Stomach (tissue), 9 donors: ENCODE data around the gene TJP2. TPM values are rescaled to one million over a fixed set of nuclear protein-coding genes. Genes with fewer than 3 reads are reported as not detected.

Source experiments
- DNase-seq, 2 donors: peaks; one replicate each; pipeline versions ENCODE4 v3.0.0 to v3.0.0-alpha.2; 2013 to 2019
- H3K27ac ChIP-seq, 5 donors: fragments of 200-600 bp in 4 of 5; sonication (generic) in 4 of 5; one replicate each; pipeline ENCODE4 v1.5.1; 2013 to 2019; ENCODE audit warnings: mild to moderate bottlenecking in 1 of 5, moderate library complexity in 1 of 5
- H3K27me3 ChIP-seq, 3 donors: fragments of 200-600 bp; sonication (generic); one replicate each; pipeline ENCODE4 v1.5.1; 2017 to 2019; ENCODE audit warnings: mixed run types in 1 of 3
- H3K36me3 ChIP-seq, 4 donors: fragments of 200-600 bp; sonication (generic); 1 replicate in 3 of 4; 2 replicates in 1 of 4; pipeline ENCODE4 v1.5.1; 2016 to 2019
- H3K4me1 ChIP-seq, 4 donors: fragments of 200-600 bp; sonication (generic); one replicate each; pipeline ENCODE4 v1.5.1; 2016 to 2019
- H3K4me3 ChIP-seq, 4 donors: fragments of 200-600 bp; sonication (generic) in 3 of 4; one replicate each; pipeline ENCODE4 v1.5.1; 2016 to 2019; ENCODE audit warnings: mild to moderate bottlenecking in 1 of 4
- H3K9me3 ChIP-seq, 4 donors: fragments of 200-600 bp; sonication (generic); one replicate each; pipeline ENCODE4 v1.5.1; 2016 to 2019
- EP300 ChIP-seq: sonication (generic); formaldehyde crosslinking; IDR thresholded peaks from one replicate; pipeline ENCODE4 v1.6.1; 2017; ENCODE audit warnings: antibody characterized with exemption
- POLR2A ChIP-seq, 4 donors: fragments of 450-650 bp; IDR thresholded peaks; one replicate each; pipeline ENCODE4 v1.6.1; 2016; ENCODE audit warnings: antibody characterized with exemption in 4 of 4, control low read depth in 2 of 4, mild to moderate bottlenecking in 1 of 4, moderate library complexity in 1 of 4
- POLR2AphosphoS5 ChIP-seq, 3 donors: sonication (generic); formaldehyde crosslinking; IDR thresholded peaks; one replicate each; pipeline ENCODE4 v1.6.1; 2016; ENCODE audit warnings: antibody characterized with exemption in 3 of 3
- WGBS, 5 donors: extraction: QIAGEN DNeasy Blood & Tissue Kit in 3 of 5; methylation state at CpG; one replicate each; pipeline versions ENCODE4 v1.1.5 to v1.1.7; 2013 to 2018; 5-methylcytosine and 5-hydroxymethylcytosine counted together
- intact Hi-C: fragments of 100-400 bp; cut with DNase I; formaldehyde crosslinking; loops from one replicate; pipeline ENCODE4 v1.15.1; 2023; ENCODE audit warnings: low total_unique reads
- polyA plus RNA-seq, 3 donors: library from polyadenylated mRNA; stranded (reverse); fragments of 200-250 nt; gene quantifications; one replicate each; pipeline ENCODE4 v1.2.3, GENCODE V29; 2013
- total RNA-seq, 5 donors: library from RNA; depleted of rRNA; stranded (reverse); fragments of >200 nt; gene quantifications; one replicate each; pipeline versions ENCODE4 v1.1.0 to v1.2.3, GENCODE V29; 2014 to 2016
- TF ChIP-seq, protein P1 (sequence below), 7 experiments: fragments of 450-650 bp in 4 of 7; fragments of 200-600 bp in 3 of 7; sonication (generic) in 3 of 7; IDR thresholded peaks; one replicate each; pipeline ENCODE4 v1.5.1; 2016 to 2019; ENCODE audit warnings: antibody characterized with exemption in 7 of 7, control low read depth in 2 of 7, mild to moderate bottlenecking in 1 of 7
- donor health status: healthy with polysubstance abuse.
- donor health status: Bipolar disorder and iron deficiency.
- donor health status: healthy.

Gene TJP2
- total and polyA plus RNA-seq, 8 donors, result 28.6 to 371 (median 150) TPM

DNA sequence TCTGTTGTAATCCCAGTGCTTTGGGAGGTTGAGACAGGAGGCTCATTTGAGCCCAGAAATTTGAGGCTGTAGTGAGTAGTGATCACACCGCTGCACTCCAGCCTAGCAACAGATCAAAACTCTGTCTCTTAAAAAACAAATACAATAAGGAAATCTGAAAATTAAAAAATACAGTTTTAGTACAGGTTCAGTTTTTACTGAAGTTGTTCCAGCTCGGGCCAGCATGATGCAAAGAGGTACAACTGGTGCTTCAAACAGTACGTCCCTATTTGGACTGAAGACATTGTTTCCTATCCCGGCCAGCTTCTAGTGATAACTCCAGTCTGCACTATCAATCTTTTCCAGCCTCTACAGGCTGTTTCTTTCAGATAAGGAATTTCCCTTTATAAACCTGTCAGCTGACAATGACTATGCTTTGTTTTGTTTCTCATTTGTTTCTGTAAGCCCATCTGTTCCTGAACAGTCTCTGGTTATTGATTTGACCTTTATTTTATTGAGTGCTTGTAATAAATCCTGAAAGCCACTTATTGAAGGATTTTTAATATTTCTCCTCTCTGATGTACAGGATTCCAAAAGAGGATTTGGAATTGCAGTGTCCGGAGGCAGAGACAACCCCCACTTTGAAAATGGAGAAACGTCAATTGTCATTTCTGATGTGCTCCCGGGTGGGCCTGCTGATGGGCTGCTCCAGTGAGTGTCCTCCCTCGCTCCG, 41.9 kb downstream of the TJP2 start:
- TF ChIP-seq, protein P1, sequence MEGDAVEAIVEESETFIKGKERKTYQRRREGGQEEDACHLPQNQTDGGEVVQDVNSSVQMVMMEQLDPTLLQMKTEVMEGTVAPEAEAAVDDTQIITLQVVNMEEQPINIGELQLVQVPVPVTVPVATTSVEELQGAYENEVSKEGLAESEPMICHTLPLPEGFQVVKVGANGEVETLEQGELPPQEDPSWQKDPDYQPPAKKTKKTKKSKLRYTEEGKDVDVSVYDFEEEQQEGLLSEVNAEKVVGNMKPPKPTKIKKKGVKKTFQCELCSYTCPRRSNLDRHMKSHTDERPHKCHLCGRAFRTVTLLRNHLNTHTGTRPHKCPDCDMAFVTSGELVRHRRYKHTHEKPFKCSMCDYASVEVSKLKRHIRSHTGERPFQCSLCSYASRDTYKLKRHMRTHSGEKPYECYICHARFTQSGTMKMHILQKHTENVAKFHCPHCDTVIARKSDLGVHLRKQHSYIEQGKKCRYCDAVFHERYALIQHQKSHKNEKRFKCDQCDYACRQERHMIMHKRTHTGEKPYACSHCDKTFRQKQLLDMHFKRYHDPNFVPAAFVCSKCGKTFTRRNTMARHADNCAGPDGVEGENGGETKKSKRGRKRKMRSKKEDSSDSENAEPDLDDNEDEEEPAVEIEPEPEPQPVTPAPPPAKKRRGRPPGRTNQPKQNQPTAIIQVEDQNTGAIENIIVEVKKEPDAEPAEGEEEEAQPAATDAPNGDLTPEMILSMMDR (IDR thresholded peaks at IDR 0.05), result no peak
- no peak for TF ChIP-seq EP300
- no peak for TF ChIP-seq POLR2AphosphoS5 (IDR thresholded peaks at IDR 0.05)
- no peak for TF ChIP-seq POLR2A (IDR thresholded peaks at IDR 0.05)
- Histone ChIP-seq H3K36me3 (peaks cover 16 to 54% (median 44%) of the 10 kb centered on the region in 4 donors), H3K4me1 (peaks cover 12 to 45% (median 13%) of the 10 kb centered on the region in 4 donors), H3K27me3 (no peaks in the 10 kb centered on the region), H3K9me3 (no peaks in the 10 kb centered on the region), H3K27ac (no peak overlapping the region), H3K4me3 (no peak overlapping the region)
- DNase-seq, result no peak
- 72 to 81% (median 74%) methylated on average over 9 of the region's 9 CpGs for WGBS, 5 donors
- intact Hi-C loops, result no loop called here

DNA sequence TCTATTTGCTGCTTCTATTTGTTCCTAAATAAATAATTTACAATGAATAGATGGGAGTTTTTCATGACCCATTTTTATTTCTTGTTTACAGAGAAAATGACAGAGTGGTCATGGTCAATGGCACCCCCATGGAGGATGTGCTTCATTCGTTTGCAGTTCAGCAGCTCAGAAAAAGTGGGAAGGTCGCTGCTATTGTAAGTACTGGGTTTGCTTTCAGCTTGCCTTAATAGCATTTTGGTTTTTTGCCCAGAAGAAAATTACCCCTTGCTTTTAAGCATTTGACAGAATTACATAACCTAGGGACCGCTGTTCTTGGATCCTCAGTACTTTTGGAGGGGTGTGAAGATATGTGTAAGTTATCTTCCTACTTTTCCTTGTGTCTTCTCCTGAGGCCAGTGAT, 44.1 kb downstream of the TJP2 start:
- no peak for DNase-seq
- WGBS, 5 donors, result 77 to 89% (median 87%) methylated on average over 3 of the region's 3 CpGs
- H3K36me3 ChIP-seq, result peaks cover 23 to 73% (median 66%) of the 10 kb centered on the region in 4 donors
- H3K4me3 ChIP-seq, result no peak overlapping the region
- no peak overlapping the region for H3K27ac ChIP-seq
- no peak for TF ChIP-seq POLR2AphosphoS5 (IDR thresholded peaks at IDR 0.05)
- TF ChIP-seq POLR2A (IDR thresholded peaks at IDR 0.05), result no peak
- TF ChIP-seq, protein P1 (IDR thresholded peaks at IDR 0.05), result no peak
- no peak for TF ChIP-seq EP300
- intact Hi-C loops, result no loop called here
- H3K4me1 ChIP-seq, result peaks cover 0 to 27% (median 0%) of the 10 kb centered on the region in 4 donors
- no peaks in the 10 kb centered on the region for H3K9me3 ChIP-seq
- H3K27me3 ChIP-seq, result no peaks in the 10 kb centered on the region

DNA sequence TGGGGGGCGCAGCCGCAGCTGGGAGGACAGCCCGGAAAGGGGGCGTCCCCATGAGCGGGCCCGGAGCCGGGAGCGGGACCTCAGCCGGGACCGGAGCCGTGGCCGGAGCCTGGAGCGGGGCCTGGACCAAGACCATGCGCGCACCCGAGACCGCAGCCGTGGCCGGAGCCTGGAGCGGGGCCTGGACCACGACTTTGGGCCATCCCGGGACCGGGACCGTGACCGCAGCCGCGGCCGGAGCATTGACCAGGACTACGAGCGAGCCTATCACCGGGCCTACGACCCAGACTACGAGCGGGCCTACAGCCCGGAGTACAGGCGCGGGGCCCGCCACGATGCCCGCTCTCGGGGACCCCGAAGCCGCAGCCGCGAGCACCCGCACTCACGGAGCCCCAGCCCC, 47.0 kb downstream of the TJP2 start:
- Histone ChIP-seq H3K27me3 (no peaks in the 10 kb centered on the region), H3K4me3 (no peak overlapping the region), H3K9me3 (no peaks in the 10 kb centered on the region), H3K36me3 (peaks cover 28 to 89% (median 80%) of the 10 kb centered on the region in 4 donors), H3K4me1 (peaks cover 0 to 5% (median under 1%) of the 10 kb centered on the region in 4 donors), H3K27ac (no peak overlapping the region)
- DNase-seq, result no peak
- no peak for TF ChIP-seq EP300
- TF ChIP-seq, protein P1 (IDR thresholded peaks at IDR 0.05), result no peak
- no peak for TF ChIP-seq POLR2A (IDR thresholded peaks at IDR 0.05)
- no peak for TF ChIP-seq POLR2AphosphoS5 (IDR thresholded peaks at IDR 0.05)
- intact Hi-C loops, result no loop called here
- WGBS, 5 donors, result 96 to 98% (median 98%) methylated on average over 31 to 47 of the region's 47 CpGs

DNA sequence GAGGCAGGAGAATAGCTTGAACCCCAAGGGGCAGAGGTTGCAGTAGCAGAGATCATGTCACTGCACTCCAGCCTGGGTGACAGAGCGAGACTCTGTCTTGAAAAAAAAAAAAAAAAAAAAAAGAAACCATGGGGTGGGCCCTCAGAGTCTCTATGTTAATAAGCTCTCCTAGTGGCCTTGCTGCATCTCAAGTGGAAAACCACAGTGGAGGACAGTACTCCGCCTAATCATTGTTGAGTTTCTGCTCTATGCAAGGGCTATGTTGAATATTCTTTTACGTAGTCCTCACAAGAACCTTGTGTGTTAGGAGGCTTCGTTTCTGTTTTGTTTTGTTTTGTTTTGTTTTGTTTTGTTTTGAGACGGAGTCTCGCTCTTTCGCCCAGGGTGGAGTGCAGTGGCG, 48.9 kb downstream of the TJP2 start:
- Histone ChIP-seq H3K27ac (no peak overlapping the region), H3K4me1 (peaks cover 0 to 5% (median 0%) of the 10 kb centered on the region in 4 donors), H3K9me3 (no peaks in the 10 kb centered on the region), H3K4me3 (no peak overlapping the region), H3K27me3 (no peaks in the 10 kb centered on the region), H3K36me3 (peaks cover 35 to 89% (median 84%) of the 10 kb centered on the region in 4 donors)
- intact Hi-C loops, result no loop called here
- no peak for TF ChIP-seq EP300
- no peak for TF ChIP-seq POLR2A (IDR thresholded peaks at IDR 0.05)
- TF ChIP-seq, protein P1 (IDR thresholded peaks at IDR 0.05), result no peak
- no peak for TF ChIP-seq POLR2AphosphoS5 (IDR thresholded peaks at IDR 0.05)
- 84 to 97% (median 95%) methylated on average over 8 of the region's 8 CpGs for WGBS, 5 donors
- DNase-seq, result no peak
